ENCODE results near the gene NEUROD4. TPM values are rescaled to one million over a fixed set of nuclear protein-coding genes. Genes with fewer than 3 reads are reported as not detected.

NEUROD4 gene
- total RNA-seq, 1 experiment from 2014 or later: not detected

GRCh38 chr12:55008944-55009585 lies 10.7 kb upstream of the NEUROD4 start (continued):
- TF ChIP-seq AFF4 (CRISPR knock-in tag; IDR thresholded peaks at IDR 0.05; ENCODE audit: borderline replicate concordance): no peak
- no peak for TF ChIP-seq SMAD4 (CRISPR knock-in tag; IDR thresholded peaks at IDR 0.05)
- TF ChIP-seq ZNF281 (CRISPR knock-in tag; IDR thresholded peaks at IDR 0.05): no peak

- ChIA-PET POLR2A (no interaction called here), CTCF (no interaction called here)
- Mint-ChIP-seq H3K27ac (no peak overlapping the region), H3K4me1 (peaks cover 28% of the 10 kb centered on the region), H3K36me3 (peaks cover 19% of the 10 kb centered on the region), H3K9me3 (peaks cover 20% of the 10 kb centered on the region), H3K27me3 (ENCODE audit: low read depth) (peaks cover 25% of the 10 kb centered on the region), H3K4me3 (no peak overlapping the region)
- ATAC-seq: peak; percentile 32
- peak; percentile 29 for DNase-seq (ENCODE audit: low spot score)
- TF ChIP-seq GRHL2 (CRISPR knock-in tag; IDR thresholded peaks at IDR 0.05; ENCODE audit: insufficient replicate concordance, severe bottlenecking) (no peak), JUN (CRISPR knock-in tag; IDR thresholded peaks at IDR 0.05) (no peak), NR1H2 (CRISPR knock-in tag; IDR thresholded peaks at IDR 0.05) (no peak), OVOL2 (CRISPR knock-in tag; IDR thresholded peaks at IDR 0.05; ENCODE audit: borderline replicate concordance) (no peak), NFE2L1 (CRISPR knock-in tag; IDR thresholded peaks at IDR 0.05) (no peak), ZNF232 (CRISPR knock-in tag; IDR thresholded peaks at IDR 0.05) (no peak)
These were observed 2.3 kb upstream of the NEUROD4 start for GRCh38 chr12:55017416-55017925.

- ATAC-seq (no peak), DNase-seq (ENCODE audit: low spot score) (no peak)
- POLR2A ChIA-PET: no interaction called here
- no peaks in the 10 kb centered on the region for H3K9me3 Mint-ChIP-seq
- TF ChIP-seq OVOL2 (CRISPR knock-in tag; IDR thresholded peaks at IDR 0.05; ENCODE audit: borderline replicate concordance) (no peak), ZNF263 (CRISPR knock-in tag; IDR thresholded peaks at IDR 0.05; ENCODE audit: low read depth) (no peak), STAT6 (CRISPR knock-in tag; conservative IDR thresholded peaks at IDR 0.05; ENCODE audit: low read depth) (no peak), ATF2 (CRISPR knock-in tag; IDR thresholded peaks at IDR 0.05; ENCODE audit: borderline replicate concordance, low read depth) (no peak), JUN (CRISPR knock-in tag; IDR thresholded peaks at IDR 0.05) (no peak)
- no peak overlapping the region for H3K4me3 Mint-ChIP-seq
- peaks cover 20% of the 10 kb centered on the region for H3K27me3 Mint-ChIP-seq (ENCODE audit: low read depth)
- no peaks in the 10 kb centered on the region for H3K36me3 Mint-ChIP-seq
- no peak overlapping the region for H3K27ac Mint-ChIP-seq
- peaks cover 7% of the 10 kb centered on the region for H3K4me1 Mint-ChIP-seq
- CTCF ChIA-PET: interaction anchor here (0.6 to 1.8 kb wide), 2 partner anchors 31 to 47 kb away, joined by 3 to 6 read pairs; no protein-coding TSS in a partner anchor
These were observed 4.8 kb downstream of the NEUROD4 start for GRCh38 chr12:55024575-55024974.
